Neural progenitor cell (in vitro differentiated cells): ENCODE data around the gene NFATC1.

Experiments used
- CTCF ChIP-seq: fragments of 200-600 bp; sonication (generic); IDR thresholded peaks from 2 replicates; pipeline ENCODE4 v1.5.1; 2017; ENCODE audit warnings: antibody characterized with exemption, mild to moderate bottlenecking
- EZH2phosphoT487 ChIP-seq: fragments of 200-600 bp; sonication (generic); IDR thresholded peaks from 2 replicates; pipeline ENCODE4 v1.6.1; 2017; ENCODE audit warnings: antibody characterized with exemption

GRCh38 chr18:79400591-79401381 is 5.1 kb downstream of the NFATC1 start:
- no peak for TF ChIP-seq CTCF
- no peak for TF ChIP-seq EZH2phosphoT487
